H1 (cell line): ENCODE measurements around the gene IL37. TPM values are rescaled to one million over a fixed set of nuclear protein-coding genes. Genes with fewer than 3 reads are reported as not detected.

Source experiments
- CTCF ChIA-PET: fragments of 300-600 bp; sonication (Branson Sonifier 250); formaldehyde crosslinking; loops from one replicate; lab custom pipeline; 2021; ENCODE audit not compliant: partially characterized antibody; lab: Charles Lee
- POLR2A ChIA-PET: fragments of 300-600 bp; sonication (Branson Sonifier 250); formaldehyde crosslinking; loops from one replicate; lab custom pipeline; 2021; ENCODE audit warnings: inconsistent platforms; ENCODE audit not compliant: partially characterized antibody; lab: Charles Lee
- DNase-seq, 2 experiments: peaks; one replicate each; pipeline versions ENCODE4 v3.0.0 to v3.0.0-alpha.2; 2010 to 2022; ENCODE audit warnings: low spot score in 2 of 2, low read depth in 1 of 2, mixed read lengths in 1 of 2
- FAIRE-seq: peaks from 2 replicates; lab custom pipeline; 2011; peaks lifted over from hg19 to GRCh38; lab: Jason Lieb, UNC
- H2AFZ ChIP-seq: 2 replicates; pipeline ENCODE4 v1.8.1; 2012; ENCODE audit warnings: low read length, inconsistent platforms
- H2AK5ac ChIP-seq: 2 replicates; pipeline ENCODE4 v1.6.1; 2013; ENCODE audit warnings: low read depth, low read length
- H2BK120ac ChIP-seq: replicated peaks from 2 replicates; pipeline ENCODE3; 2013; ENCODE audit warnings: low read depth, low read length, inconsistent platforms
- H2BK12ac ChIP-seq: 2 replicates; pipeline ENCODE4 v1.6.1; 2013; ENCODE audit warnings: low read depth, low read length
- H2BK15ac ChIP-seq: 2 replicates; pipeline ENCODE4 v1.6.1; 2013; ENCODE audit warnings: low read length
- H2BK20ac ChIP-seq: 2 replicates; pipeline ENCODE4 v1.6.1; 2013; ENCODE audit warnings: low read length
- H2BK5ac ChIP-seq: 2 replicates; pipeline ENCODE4 v1.6.1; 2013; ENCODE audit warnings: low read depth, low read length
- H3K14ac ChIP-seq: 2 replicates; pipeline ENCODE4 v1.6.1; 2013; ENCODE audit warnings: inconsistent platforms; ENCODE audit not compliant: insufficient read length
- H3K18ac ChIP-seq: 2 replicates; pipeline ENCODE4 v1.6.1; 2013; ENCODE audit warnings: low read length; ENCODE audit errors: extremely low read depth
- H3K23ac ChIP-seq: 2 replicates; pipeline ENCODE4 v1.6.1; 2013; ENCODE audit warnings: inconsistent platforms; ENCODE audit not compliant: insufficient read length
- H3K23me2 ChIP-seq: 2 replicates; pipeline ENCODE4 v1.6.1; 2013; ENCODE audit warnings: low read depth, low read length
- H3K27ac ChIP-seq: 2 replicates; pipeline ENCODE4 v1.6.1; 2011; ENCODE audit warnings: low read depth, low read length, inconsistent platforms
- H3K27me3 ChIP-seq, 4 experiments: replicated peaks in 1 of 4; 1 replicate in 1 of 4; 2 replicates in 3 of 4; pipeline versions ENCODE4 v1.6.1 to v1.8.1; 2011 to 2013; ENCODE audit warnings: low read length in 3 of 4, mild to moderate bottlenecking in 3 of 4, inconsistent platforms in 2 of 4, mixed read lengths in 2 of 4, moderate library complexity in 1 of 4; ENCODE audit not compliant: control insufficient read depth in 3 of 4, insufficient read depth in 3 of 4; ENCODE audit errors: extremely low read depth in 1 of 4
- H3K36me3 ChIP-seq, 4 experiments: 2 replicates each; pipeline versions ENCODE4 v1.6.1 to v1.8.1; 2011 to 2013; ENCODE audit warnings: mild to moderate bottlenecking in 4 of 4, low read length in 3 of 4, moderate library complexity in 2 of 4, control low read depth in 1 of 4, inconsistent platforms in 1 of 4; ENCODE audit not compliant: insufficient read depth in 4 of 4, control insufficient read depth in 2 of 4
- H3K4ac ChIP-seq: replicated peaks from 2 replicates; pipeline ENCODE3; 2013; ENCODE audit warnings: low read length, low read depth, mixed read lengths, inconsistent platforms; ENCODE audit not compliant: insufficient read length
- H3K4me1 ChIP-seq, 4 experiments: replicated peaks in 1 of 4; 1 replicate in 1 of 4; 2 replicates in 3 of 4; pipeline versions ENCODE4 v1.6.1 to v1.8.1; 2011 to 2013; ENCODE audit warnings: low read length in 3 of 4, inconsistent platforms in 2 of 4, mixed read lengths in 1 of 4; ENCODE audit not compliant: insufficient read depth in 4 of 4, control insufficient read depth in 3 of 4
- H3K4me2 ChIP-seq, 2 experiments: 2 replicates each; pipeline versions ENCODE4 v1.6.1 to v1.8.1; 2011 to 2013; ENCODE audit warnings: low read depth in 2 of 2, low read length in 2 of 2, control low read depth in 1 of 2, inconsistent platforms in 1 of 2, mild to moderate bottlenecking in 1 of 2; ENCODE audit not compliant: insufficient read depth in 1 of 2
- H3K4me3 ChIP-seq, 4 experiments: fragments of 200-600, 300-600 bp in 1 of 4; sonication (generic), shearing (Covaris generic), sonication (Bioruptor Twin) in 1 of 4; 2 replicates each; pipeline versions ENCODE4 v1.5.1 to v1.8.1; 2011 to 2016; ENCODE audit warnings: low read length in 4 of 4, low read depth in 3 of 4, control low read depth in 2 of 4, inconsistent platforms in 2 of 4, mild to moderate bottlenecking in 2 of 4, mixed read lengths in 1 of 4, moderate library complexity in 1 of 4; ENCODE audit not compliant: insufficient read depth in 2 of 4; ENCODE audit errors: extremely low read depth in 1 of 4
- H3K56ac ChIP-seq: replicated peaks from 2 replicates; pipeline ENCODE3; 2013; ENCODE audit warnings: low read depth, mild to moderate bottlenecking, mixed read lengths, low read length, inconsistent platforms; ENCODE audit not compliant: insufficient read length
- H3K79me1 ChIP-seq: 2 replicates; pipeline ENCODE4 v1.6.1; 2013; ENCODE audit warnings: low read depth, low read length, control low read depth
- H3K79me2 ChIP-seq, 2 experiments: 2 replicates each; pipeline versions ENCODE4 v1.6.1 to v1.8.1; 2012 to 2013; ENCODE audit warnings: low read length in 2 of 2, mild to moderate bottlenecking in 2 of 2, inconsistent platforms in 1 of 2; ENCODE audit not compliant: insufficient read depth in 2 of 2, control insufficient read depth in 1 of 2
- H3K9ac ChIP-seq, 4 experiments: replicated peaks in 1 of 4; 1 replicate in 1 of 4; 2 replicates in 3 of 4; pipeline versions ENCODE4 v1.6.1 to v1.8.1; 2011 to 2013; ENCODE audit warnings: low read depth in 3 of 4, low read length in 3 of 4, control low read depth in 2 of 4, mild to moderate bottlenecking in 2 of 4, moderate library complexity in 2 of 4, inconsistent platforms in 1 of 4; ENCODE audit errors: extremely low read depth in 1 of 4
- H3K9me3 ChIP-seq, 2 experiments: 2 replicates each; pipeline versions ENCODE4 v1.6.1 to v1.8.1; 2012 to 2013; ENCODE audit warnings: mild to moderate bottlenecking in 2 of 2, moderate library complexity in 2 of 2, control low read depth in 1 of 2, inconsistent platforms in 1 of 2, low read depth in 1 of 2, low read length in 1 of 2, mixed read lengths in 1 of 2; ENCODE audit not compliant: insufficient read depth in 2 of 2
- H4K20me1 ChIP-seq, 2 experiments: replicated peaks in 1 of 2; 2 replicates each; pipeline versions ENCODE3 to v1.8.1; 2011 to 2013; ENCODE audit warnings: inconsistent platforms in 2 of 2, low read length in 2 of 2, mild to moderate bottlenecking in 1 of 2; ENCODE audit not compliant: insufficient read depth in 2 of 2, control insufficient read depth in 1 of 2
- H4K5ac ChIP-seq: 2 replicates; pipeline ENCODE4 v1.6.1; 2013; ENCODE audit warnings: low read length, low read depth, mixed read lengths, inconsistent platforms; ENCODE audit not compliant: insufficient read length
- H4K8ac ChIP-seq: 2 replicates; pipeline ENCODE4 v1.8.0; 2013; ENCODE audit warnings: mild to moderate bottlenecking, moderate library complexity, low read length, inconsistent platforms; ENCODE audit not compliant: insufficient read depth; ENCODE audit errors: extremely low read depth
- H4K91ac ChIP-seq: replicated peaks from 2 replicates; pipeline ENCODE3; 2013; ENCODE audit warnings: low read length, mixed read lengths, inconsistent platforms; ENCODE audit not compliant: insufficient read length
- CBX8 ChIP-seq: fragments of 300-800, 300-1000 bp; sonication (generic); IDR thresholded peaks from 2 replicates; pipeline ENCODE4 v1.7.1; 2016; ENCODE audit warnings: low read depth, low read length, borderline replicate concordance
- CHD1 ChIP-seq: IDR thresholded peaks from 2 replicates; pipeline ENCODE4 v1.6.1; 2012; ENCODE audit warnings: low read depth, low read length, improper control_type of control experiment
- E2F6 ChIP-seq: IDR thresholded peaks from 2 replicates; pipeline ENCODE4 v1.6.1; 2012; ENCODE audit warnings: inconsistent platforms
- GABPA ChIP-seq: IDR thresholded peaks from 2 replicates; pipeline ENCODE4 v1.6.1; 2011; ENCODE audit warnings: mild to moderate bottlenecking, low read length, moderate library complexity, borderline replicate concordance; ENCODE audit not compliant: insufficient read depth
- JUND ChIP-seq: IDR thresholded peaks from 2 replicates; pipeline ENCODE4 v1.6.1; 2011; ENCODE audit warnings: mild to moderate bottlenecking, improper control_type of control experiment, low read length
- POU5F1 ChIP-seq: IDR thresholded peaks from 2 replicates; pipeline ENCODE4 v1.6.1; 2011; ENCODE audit warnings: low read depth, mild to moderate bottlenecking, low read length, moderate library complexity
- RAD21 ChIP-seq, 2 experiments: IDR thresholded peaks in 1 of 2; conservative IDR thresholded peaks in 1 of 2; 2 replicates each; pipeline ENCODE4 v1.6.1; 2011; ENCODE audit warnings: low read depth in 2 of 2, low read length in 2 of 2, improper control_type of control experiment in 1 of 2, inconsistent platforms in 1 of 2, mild to moderate bottlenecking in 1 of 2, moderate library complexity in 1 of 2
- SIX5 ChIP-seq: IDR thresholded peaks from 2 replicates; pipeline ENCODE4 v1.6.1; 2011; ENCODE audit warnings: mild to moderate bottlenecking, low read depth, low read length
- SP2 ChIP-seq: IDR thresholded peaks from 2 replicates; pipeline ENCODE4 v1.6.1; 2012; ENCODE audit warnings: mild to moderate bottlenecking, low read length, inconsistent platforms
- TAF1 ChIP-seq: IDR thresholded peaks from 2 replicates; pipeline ENCODE4 v1.6.1; 2011; ENCODE audit warnings: mild to moderate bottlenecking, low read depth, low read length
- ZNF274 ChIP-seq: IDR thresholded peaks from 2 replicates; pipeline ENCODE4 v1.7.0; 2012; ENCODE audit warnings: low read length, borderline replicate concordance; ENCODE audit errors: extremely low read depth
- WGBS, 2 experiments: shearing (Covaris generic) in 1 of 2; methylation state at CpG; one replicate each; pipeline versions ENCODE4 v1.1.6 to v1.1.7; 2013 to 2015; ENCODE audit warnings: low lambda C conversion rate in 2 of 2, mixed read lengths in 2 of 2, inconsistent platforms in 1 of 2, low coverage in 1 of 2, missing lambda C conversion rate in 1 of 2; ENCODE audit not compliant: insufficient replicate concordance in 2 of 2, insufficient coverage in 1 of 2, insufficient read length in 1 of 2; ENCODE audit errors: extremely low coverage in 1 of 2, missing lambda C conversion rate in 1 of 2; 5-methylcytosine and 5-hydroxymethylcytosine counted together
- polyA plus RNA-seq, 7 experiments: library from polyadenylated mRNA; depleted of rRNA in 3 of 7; stranded (reverse) in 5 of 7; unstranded in 2 of 7; fragments of >200 nt in 5 of 7; fragments of 200-250 nt in 2 of 7; gene quantifications; 1 replicate in 5 of 7; 2 replicates in 1 of 7; 4 replicates in 1 of 7; pipeline versions ENCODE4 v1.2.1 to v1.2.3, GENCODE V29; 2011 to 2013; ENCODE audit warnings: missing spikeins in 2 of 7, mixed read lengths in 2 of 7
- total RNA-seq: library from RNA; stranded (reverse); fragmentation: NEBNext Ultra II Directional; extraction: Animal tissue kit (Norgen Biotek cat#: 25700); gene quantifications from 2 replicates; pipeline ENCODE4 v1.2.1, GENCODE V29; 2021

IL37 gene
- total and polyA plus RNA-seq, 2 of the 8 experiments (the other 6 are each of a cell fraction or from before 2014, with no cell fraction given), result 0.18 TPM; not detected in 1

- H3K4me1 ChIP-seq, result no peaks in the 10 kb centered on the region
- no peak overlapping the region for H2BK5ac ChIP-seq
- no peak overlapping the region for H3K27ac ChIP-seq
- H3K4me2 ChIP-seq, result no peak overlapping the region
- DNase-seq (peak; percentile 68 to 88), FAIRE-seq (no peak)
- no peaks in the 10 kb centered on the region for H3K9me3 ChIP-seq
- no peaks in the 10 kb centered on the region for H3K23me2 ChIP-seq
- H3K36me3 ChIP-seq, result no peaks in the 10 kb centered on the region
- H4K91ac ChIP-seq, result no peak overlapping the region
- H3K27me3 ChIP-seq, result no peaks in the 10 kb centered on the region
- no peak overlapping the region for H3K4me3 ChIP-seq
- H2BK12ac ChIP-seq, result no peak overlapping the region
- no peaks in the 10 kb centered on the region for H3K79me1 ChIP-seq
- no peak overlapping the region for H2BK15ac ChIP-seq
- H2AFZ ChIP-seq, result no peak overlapping the region
- no peak overlapping the region for H2BK120ac ChIP-seq
- H2BK20ac ChIP-seq, result no peak overlapping the region
- ChIA-PET CTCF (interaction anchor here (0.6 to 4.8 kb wide), 42 partner anchors 10 to 328 kb away, joined by 3 to 54 read pairs (median 5); partner anchors contain the start of genes IL1A and IL36G), POLR2A (no interaction called here)
- no peaks in the 10 kb centered on the region for H3K79me2 ChIP-seq
- H4K5ac ChIP-seq, result no peak overlapping the region
- no peak overlapping the region for H2AK5ac ChIP-seq
- H3K18ac ChIP-seq, result no peak overlapping the region
- H4K8ac ChIP-seq, result peak overlapping the region; percentile 29; the same call in 1 of the 2 replicates
- no peak overlapping the region for H3K56ac ChIP-seq
- H3K4ac ChIP-seq, result no peak overlapping the region
- WGBS, 2 experiments, result 34% methylated on average over 14 of the region's 14 CpGs; no CpG with 5 or more reads in 1 of the 2 experiments
- no peak overlapping the region for H3K14ac ChIP-seq
- H3K23ac ChIP-seq, result no peak overlapping the region
- H4K20me1 ChIP-seq, result no peaks in the 10 kb centered on the region
- H3K9ac ChIP-seq, result no peak overlapping the region
- TF ChIP-seq E2F6 (peak; percentile 42; the same call in 1 of the 2 replicates), CHD1 (no peak), TAF1 (no peak), SIX5 (no peak), ZNF274 (no peak), CBX8 (no peak), JUND (0 out of 2 replicates have a peak, but pooled peaks have one; percentile 23), SP2 (no peak), RAD21 (IDR thresholded peaks at IDR 0.05 in 1 of 2, conservative IDR thresholded peaks at IDR 0.05 in 1 of 2; ENCODE audit: low read depth in 2 of 2, low read length in 2 of 2) (peak; percentile 90 to 91), GABPA (no peak), POU5F1 (no peak)
Observed at GRCh38 chr2:112941753-112942653, 31.0 kb downstream of the IL37 start.
